ENCODE data around the gene ADCY2.

DNA sequence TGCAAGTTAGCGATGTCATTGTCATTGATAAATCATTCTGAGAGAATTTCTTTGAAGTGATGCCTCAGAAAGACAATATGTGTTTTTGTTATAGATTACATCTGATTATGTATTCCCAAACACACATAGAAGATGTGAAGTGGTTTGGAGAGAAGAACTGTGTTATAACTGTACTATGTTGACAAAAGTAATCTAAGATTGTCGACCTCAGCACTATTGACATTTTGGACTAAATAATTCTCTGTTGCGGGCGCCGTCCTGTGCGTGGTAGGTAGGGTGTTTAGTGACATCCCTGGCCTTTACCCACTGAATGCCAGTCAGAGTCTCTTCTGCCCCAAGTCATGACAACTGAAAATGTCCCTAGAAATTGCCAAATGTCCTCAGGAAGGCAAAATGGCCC, 377.2 kb downstream of the ADCY2 start:
- TF ChIP-seq, protein P1, sequence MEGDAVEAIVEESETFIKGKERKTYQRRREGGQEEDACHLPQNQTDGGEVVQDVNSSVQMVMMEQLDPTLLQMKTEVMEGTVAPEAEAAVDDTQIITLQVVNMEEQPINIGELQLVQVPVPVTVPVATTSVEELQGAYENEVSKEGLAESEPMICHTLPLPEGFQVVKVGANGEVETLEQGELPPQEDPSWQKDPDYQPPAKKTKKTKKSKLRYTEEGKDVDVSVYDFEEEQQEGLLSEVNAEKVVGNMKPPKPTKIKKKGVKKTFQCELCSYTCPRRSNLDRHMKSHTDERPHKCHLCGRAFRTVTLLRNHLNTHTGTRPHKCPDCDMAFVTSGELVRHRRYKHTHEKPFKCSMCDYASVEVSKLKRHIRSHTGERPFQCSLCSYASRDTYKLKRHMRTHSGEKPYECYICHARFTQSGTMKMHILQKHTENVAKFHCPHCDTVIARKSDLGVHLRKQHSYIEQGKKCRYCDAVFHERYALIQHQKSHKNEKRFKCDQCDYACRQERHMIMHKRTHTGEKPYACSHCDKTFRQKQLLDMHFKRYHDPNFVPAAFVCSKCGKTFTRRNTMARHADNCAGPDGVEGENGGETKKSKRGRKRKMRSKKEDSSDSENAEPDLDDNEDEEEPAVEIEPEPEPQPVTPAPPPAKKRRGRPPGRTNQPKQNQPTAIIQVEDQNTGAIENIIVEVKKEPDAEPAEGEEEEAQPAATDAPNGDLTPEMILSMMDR (IDR thresholded peaks at IDR 0.05; ENCODE audit: insufficient read depth, low read length) = no peak
- no peak for TF ChIP-seq POLR2AphosphoS5 (IDR thresholded peaks at IDR 0.05; ENCODE audit: low read depth)

Measured in HL-60 (cell line).